ENCODE results near the gene DUS1L. TPM values are rescaled to one million over a fixed set of nuclear protein-coding genes. Genes with fewer than 3 reads are reported as not detected.

Gene DUS1L
- total RNA-seq, 6 experiments from 2014 or later = 61.8 to 115 (median 89.9) TPM

DNA sequence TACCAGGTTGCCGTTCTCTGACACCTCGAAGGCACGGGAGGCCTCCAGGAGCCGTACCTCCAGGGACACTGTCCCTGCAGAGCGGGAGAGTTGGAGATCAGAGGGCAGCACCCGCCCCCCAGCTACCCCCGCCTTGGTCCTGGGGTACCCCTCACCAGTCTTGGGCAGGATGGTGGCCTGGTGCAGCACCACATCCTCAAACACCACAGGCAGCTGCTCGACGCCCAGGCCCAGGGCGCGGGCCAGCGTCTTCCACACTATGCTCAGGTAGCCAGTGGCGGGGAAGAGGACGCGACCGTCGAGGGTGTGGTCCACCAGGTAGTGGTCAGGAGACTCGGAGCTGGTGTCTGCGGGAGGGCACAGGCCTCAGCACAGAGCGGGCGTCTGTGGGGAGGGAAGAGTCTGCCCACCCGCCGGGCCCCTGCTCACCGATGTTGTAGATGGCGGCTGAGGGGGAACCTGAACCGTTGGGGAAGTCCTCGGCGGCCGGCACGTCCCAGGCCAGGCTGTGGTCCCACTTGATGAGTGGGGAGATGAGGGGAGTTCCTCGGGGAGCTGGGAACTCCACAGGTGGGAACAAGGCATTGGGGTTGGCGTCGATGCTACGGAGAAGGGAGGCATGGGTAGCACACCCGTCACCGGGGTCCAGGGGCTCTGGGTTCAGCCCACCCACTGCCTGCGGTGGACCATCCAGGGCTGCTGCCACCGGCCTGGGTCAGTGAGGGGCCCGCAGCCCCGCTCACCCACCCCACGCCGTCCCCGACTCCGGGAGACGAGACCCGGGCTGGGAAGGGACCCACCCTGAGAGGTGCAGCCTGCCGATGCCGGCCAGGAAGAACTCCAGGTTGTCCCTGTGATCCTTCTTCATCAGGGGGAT, 22.6 kb upstream of the DUS1L start:
- Histone ChIP-seq H3K9me3 (no peaks in the 10 kb centered on the region), H3K27ac (no peak overlapping the region), H3K4me1 (peaks cover 0 to under 1% (median 0%) of the 10 kb centered on the region in 4 donors), H3K36me3 (peaks cover 10 to 100% (median 65%) of the 10 kb centered on the region in 4 donors), H3K27me3 (no peaks in the 10 kb centered on the region), H3K4me3 (no peak overlapping the region)
- peak in 1 of 3 donors; percentile 52 for DNase-seq
- ATAC-seq = no peak
- WGBS (ENCODE audit: insufficient coverage, low coverage, low lambda C conversion rate, missing lambda C conversion rate) = 79% methylated on average over 6 of the region's 48 CpGs
- intact Hi-C loops (cut with DNase I) = loop anchor here in 1 of 2 donors (10.0 kb wide), 1 partner anchor 53 kb away; the partner anchor contains the start of genes DCXR and RAC3
- TF ChIP-seq, protein P1, sequence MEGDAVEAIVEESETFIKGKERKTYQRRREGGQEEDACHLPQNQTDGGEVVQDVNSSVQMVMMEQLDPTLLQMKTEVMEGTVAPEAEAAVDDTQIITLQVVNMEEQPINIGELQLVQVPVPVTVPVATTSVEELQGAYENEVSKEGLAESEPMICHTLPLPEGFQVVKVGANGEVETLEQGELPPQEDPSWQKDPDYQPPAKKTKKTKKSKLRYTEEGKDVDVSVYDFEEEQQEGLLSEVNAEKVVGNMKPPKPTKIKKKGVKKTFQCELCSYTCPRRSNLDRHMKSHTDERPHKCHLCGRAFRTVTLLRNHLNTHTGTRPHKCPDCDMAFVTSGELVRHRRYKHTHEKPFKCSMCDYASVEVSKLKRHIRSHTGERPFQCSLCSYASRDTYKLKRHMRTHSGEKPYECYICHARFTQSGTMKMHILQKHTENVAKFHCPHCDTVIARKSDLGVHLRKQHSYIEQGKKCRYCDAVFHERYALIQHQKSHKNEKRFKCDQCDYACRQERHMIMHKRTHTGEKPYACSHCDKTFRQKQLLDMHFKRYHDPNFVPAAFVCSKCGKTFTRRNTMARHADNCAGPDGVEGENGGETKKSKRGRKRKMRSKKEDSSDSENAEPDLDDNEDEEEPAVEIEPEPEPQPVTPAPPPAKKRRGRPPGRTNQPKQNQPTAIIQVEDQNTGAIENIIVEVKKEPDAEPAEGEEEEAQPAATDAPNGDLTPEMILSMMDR (IDR thresholded peaks at IDR 0.05) = no peak
- no peak for TF ChIP-seq POLR2A (IDR thresholded peaks at IDR 0.05)

DNA sequence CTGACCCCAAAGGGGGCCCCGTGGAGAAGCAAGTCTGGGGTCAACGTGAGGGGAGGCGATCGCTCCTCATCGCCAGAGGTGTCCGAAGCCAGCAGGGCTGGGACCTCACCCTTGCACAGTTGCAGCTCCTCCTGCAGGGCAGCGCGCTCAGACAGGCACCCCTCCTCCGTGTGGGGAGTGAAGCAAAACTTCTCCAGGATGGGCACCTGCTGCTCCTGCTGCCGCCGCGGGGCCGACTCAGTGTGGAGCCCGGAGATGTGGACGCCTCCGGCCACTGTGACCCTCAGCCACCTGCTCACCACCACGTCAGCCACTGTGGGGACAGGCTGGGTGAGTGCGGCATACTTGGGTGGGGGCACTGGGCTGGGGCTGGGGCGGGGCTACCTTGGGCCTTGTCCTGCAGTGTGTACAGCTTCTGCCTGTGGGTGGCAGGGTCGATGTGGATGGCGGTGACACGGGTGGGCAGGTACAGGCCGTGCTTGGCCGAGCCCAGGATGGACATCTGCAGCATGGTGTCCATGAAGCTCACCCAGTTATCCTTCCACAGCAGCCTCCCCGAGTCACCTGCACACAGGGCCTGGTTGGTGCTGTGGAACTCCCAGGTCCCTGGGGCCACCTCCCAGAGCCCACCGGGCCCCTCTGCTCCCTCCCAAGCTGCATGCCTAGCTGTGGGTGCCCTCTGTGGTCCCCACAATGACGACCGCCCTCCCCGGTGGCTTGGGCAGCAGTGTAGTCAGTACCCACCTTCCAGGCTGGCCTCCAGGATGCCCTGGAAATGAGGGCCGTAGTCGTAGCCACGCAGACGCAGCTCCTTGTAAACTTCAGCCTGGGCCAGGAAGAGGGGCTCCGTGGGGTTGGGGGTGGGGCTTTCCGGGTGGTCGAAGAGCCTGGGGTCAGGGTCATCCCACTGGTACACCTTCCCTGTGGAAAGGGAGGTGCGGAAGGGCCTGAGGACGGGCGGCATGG, 21.6 kb upstream of the DUS1L start:
- ATAC-seq = no peak
- TF ChIP-seq POLR2A (IDR thresholded peaks at IDR 0.05) = no peak
- TF ChIP-seq, protein P1 (IDR thresholded peaks at IDR 0.05) = no peak
- Histone ChIP-seq H3K4me3 (no peak overlapping the region), H3K27ac (no peak overlapping the region), H3K36me3 (peaks cover 13 to 100% (median 65%) of the 10 kb centered on the region in 4 donors), H3K4me1 (no peaks in the 10 kb centered on the region), H3K9me3 (no peaks in the 10 kb centered on the region), H3K27me3 (no peaks in the 10 kb centered on the region)
- intact Hi-C loops (cut with DNase I) = loop anchor here in 1 of 2 donors (10.0 kb wide), 1 partner anchor 52 kb away; the partner anchor contains the start of genes DCXR and RAC3
- peak in 1 of 3 donors; percentile 53 for DNase-seq
- WGBS (ENCODE audit: insufficient coverage, low coverage, low lambda C conversion rate, missing lambda C conversion rate) = 58% methylated on average over 6 of the region's 39 CpGs

DNA sequence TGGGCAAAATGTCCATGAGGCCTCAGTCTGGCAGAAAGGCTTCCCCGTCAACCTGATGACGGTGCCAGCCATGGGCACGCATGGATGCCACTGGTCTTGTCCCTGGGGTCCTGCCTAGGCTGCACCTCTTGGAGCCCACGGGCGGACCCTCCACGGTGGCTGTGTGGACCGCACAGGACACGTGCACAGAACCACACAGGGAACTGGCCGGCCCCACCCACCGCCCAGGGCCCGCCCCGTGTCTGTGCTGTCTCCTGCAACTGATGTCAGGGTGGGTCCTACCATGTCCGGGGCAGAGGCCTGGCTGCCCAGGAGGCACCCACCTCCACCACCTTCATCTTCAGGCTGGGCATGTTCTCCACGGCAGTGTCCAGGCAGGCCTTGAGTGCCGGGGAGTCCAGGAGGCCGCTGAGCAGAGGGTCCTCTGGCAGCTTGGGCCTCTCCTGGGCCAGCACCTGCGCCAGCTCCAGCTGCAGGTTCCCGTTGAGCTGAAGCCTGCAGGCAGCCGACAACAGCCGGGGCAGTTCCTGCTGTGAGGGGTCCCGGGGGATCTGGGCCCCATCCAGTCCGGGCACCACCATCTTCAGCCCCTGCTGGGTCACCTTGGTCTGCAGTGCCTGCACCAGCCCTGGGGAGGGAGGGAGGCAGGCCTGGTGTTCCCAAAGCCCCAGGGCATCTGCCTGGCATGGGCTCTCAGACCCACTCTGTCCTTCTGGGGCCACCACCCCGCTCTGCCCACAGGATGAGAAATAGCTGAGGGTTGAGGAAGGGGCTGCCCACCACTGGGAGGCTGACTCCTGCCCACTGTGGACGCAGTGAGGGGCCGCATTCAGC, 20.5 kb upstream of the DUS1L start:
- TF ChIP-seq POLR2A (IDR thresholded peaks at IDR 0.05) = no peak
- TF ChIP-seq, protein P1 (IDR thresholded peaks at IDR 0.05) = no peak
- Histone ChIP-seq H3K4me3 (no peak overlapping the region), H3K27me3 (no peaks in the 10 kb centered on the region), H3K36me3 (peaks cover 13 to 100% (median 63%) of the 10 kb centered on the region in 4 donors), H3K27ac (no peak overlapping the region), H3K9me3 (no peaks in the 10 kb centered on the region), H3K4me1 (no peaks in the 10 kb centered on the region)
- DNase-seq (peak in 1 of 3 donors; percentile 50), ATAC-seq (no peak)
- 60% methylated on average over 1 of the region's 25 CpGs for WGBS (ENCODE audit: insufficient coverage, low coverage, low lambda C conversion rate, missing lambda C conversion rate)
- intact Hi-C loops (cut with DNase I) = loop anchor here in 1 of 2 donors (10.0 kb wide), 1 partner anchor 51 kb away; the partner anchor contains the start of genes DCXR and RAC3
